ENCODE measurements around the gene HOXB9.

The HOXB9 gene

GRCh38 chr17:48600244-48601098, 25.7 kb downstream of the HOXB9 start:
- FAIRE-seq (no peak), DNase-seq (ENCODE audit: insufficient read length, low spot score) (no peak)

GRCh38 chr17:48599354-48599753, 26.8 kb downstream of the HOXB9 start:
- FAIRE-seq (peak; percentile 23), DNase-seq (ENCODE audit: insufficient read length, low spot score) (no peak)

- no peak for DNase-seq (ENCODE audit: insufficient read length, low spot score)
- FAIRE-seq = peak; percentile 20
Observed at GRCh38 chr17:48598736-48599135, 27.4 kb downstream of the HOXB9 start.

- peak; percentile 92 for FAIRE-seq
- DNase-seq (ENCODE audit: insufficient read length, low spot score) = peak; percentile 61
Observed at GRCh38 chr17:48597778-48598631, 28.2 kb downstream of the HOXB9 start.

GRCh38 chr17:48597528-48597777, 28.7 kb downstream of the HOXB9 start:
- DNase-seq (ENCODE audit: insufficient read length, low spot score) = no peak
- no peak for FAIRE-seq

GRCh38 chr17:48596735-48597527, 29.2 kb downstream of the HOXB9 start:
- no peak for DNase-seq (ENCODE audit: insufficient read length, low spot score)

GRCh38 chr17:48596000-48596734, 30.0 kb downstream of the HOXB9 start:
- peak; percentile 31 for FAIRE-seq
- no peak for DNase-seq (ENCODE audit: insufficient read length, low spot score)

More at GRCh38 chr17:48596735-48597527, 29.2 kb downstream of the HOXB9 start:
- peak; percentile 55 for FAIRE-seq

GRCh38 chr17:48595278-48595999, 30.7 kb downstream of the HOXB9 start:
- FAIRE-seq (no peak), DNase-seq (ENCODE audit: insufficient read length, low spot score) (no peak)

GRCh38 chr17:48594538-48595277, 31.4 kb downstream of the HOXB9 start:
- no peak for DNase-seq (ENCODE audit: insufficient read length, low spot score)
- no peak for FAIRE-seq

- DNase-seq (ENCODE audit: insufficient read length, low spot score) = peak; percentile 86
- FAIRE-seq = peak; percentile 94
Observed at GRCh38 chr17:48593840-48594537, 32.2 kb downstream of the HOXB9 start.

GRCh38 chr17:48593126-48593829, 32.9 kb downstream of the HOXB9 start, which contains the start of gene HOXB5:
HOXB5 (minus strand) TSS chr17:48593779; CDS start chr17:48593682, 97 bp downstream.
- peak; percentile 28 for FAIRE-seq
- no peak for DNase-seq (ENCODE audit: insufficient read length, low spot score)

GRCh38 chr17:48592577-48592976, 33.6 kb downstream of the HOXB9 start:
- DNase-seq (ENCODE audit: insufficient read length, low spot score) = no peak
- FAIRE-seq = no peak

- FAIRE-seq = no peak
- DNase-seq (ENCODE audit: insufficient read length, low spot score) = no peak
Observed at GRCh38 chr17:48592057-48592514, 34.1 kb downstream of the HOXB9 start.

GRCh38 chr17:48591255-48592056, 34.7 kb downstream of the HOXB9 start:
- DNase-seq (ENCODE audit: insufficient read length, low spot score) = no peak
- FAIRE-seq = no peak

GRCh38 chr17:48590607-48591161, 35.5 kb downstream of the HOXB9 start:
- FAIRE-seq = no peak
- DNase-seq (ENCODE audit: insufficient read length, low spot score) = no peak

- FAIRE-seq (peak; percentile 28), DNase-seq (ENCODE audit: insufficient read length, low spot score) (no peak)
Observed at GRCh38 chr17:48589831-48590606, 36.1 kb downstream of the HOXB9 start, which contains the start of gene HOXB3. HOXB3 (minus strand) TSS chr17:48590241; CDS start chr17:48552474, 37,767 bp downstream.
